ENCODE data around the gene DGKE.

Gene DGKE

GRCh38 chr17:56897646-56898424 is 63.9 kb downstream of the DGKE start:
- no peak overlapping the region for H3K4me3 ChIP-seq (ENCODE audit: low read depth, low read length)
- peaks cover 36 to 92% of the 10 kb centered on the region in 2 experiments for H3K36me3 ChIP-seq (ENCODE audit: control insufficient read depth in 2 of 2, insufficient read depth in 1 of 2, low read length in 2 of 2)
- TF ChIP-seq, protein P1, sequence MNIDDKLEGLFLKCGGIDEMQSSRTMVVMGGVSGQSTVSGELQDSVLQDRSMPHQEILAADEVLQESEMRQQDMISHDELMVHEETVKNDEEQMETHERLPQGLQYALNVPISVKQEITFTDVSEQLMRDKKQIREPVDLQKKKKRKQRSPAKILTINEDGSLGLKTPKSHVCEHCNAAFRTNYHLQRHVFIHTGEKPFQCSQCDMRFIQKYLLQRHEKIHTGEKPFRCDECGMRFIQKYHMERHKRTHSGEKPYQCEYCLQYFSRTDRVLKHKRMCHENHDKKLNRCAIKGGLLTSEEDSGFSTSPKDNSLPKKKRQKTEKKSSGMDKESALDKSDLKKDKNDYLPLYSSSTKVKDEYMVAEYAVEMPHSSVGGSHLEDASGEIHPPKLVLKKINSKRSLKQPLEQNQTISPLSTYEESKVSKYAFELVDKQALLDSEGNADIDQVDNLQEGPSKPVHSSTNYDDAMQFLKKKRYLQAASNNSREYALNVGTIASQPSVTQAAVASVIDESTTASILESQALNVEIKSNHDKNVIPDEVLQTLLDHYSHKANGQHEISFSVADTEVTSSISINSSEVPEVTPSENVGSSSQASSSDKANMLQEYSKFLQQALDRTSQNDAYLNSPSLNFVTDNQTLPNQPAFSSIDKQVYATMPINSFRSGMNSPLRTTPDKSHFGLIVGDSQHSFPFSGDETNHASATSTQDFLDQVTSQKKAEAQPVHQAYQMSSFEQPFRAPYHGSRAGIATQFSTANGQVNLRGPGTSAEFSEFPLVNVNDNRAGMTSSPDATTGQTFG (tag by site-specific recombination; IDR thresholded peaks at IDR 0.05; ENCODE audit: borderline replicate concordance) = no peak
- peak; percentile 99 for TF ChIP-seq ZNF211 (tag by site-specific recombination; IDR thresholded peaks at IDR 0.05; ENCODE audit: low read depth)
- TF ChIP-seq ZBTB11 (tag by site-specific recombination; conservative IDR thresholded peaks at IDR 0.05; ENCODE audit: low read depth) = no peak
- no peak for TF ChIP-seq ZNF660 (tag by site-specific recombination; IDR thresholded peaks at IDR 0.05)
- TF ChIP-seq, protein P2, sequence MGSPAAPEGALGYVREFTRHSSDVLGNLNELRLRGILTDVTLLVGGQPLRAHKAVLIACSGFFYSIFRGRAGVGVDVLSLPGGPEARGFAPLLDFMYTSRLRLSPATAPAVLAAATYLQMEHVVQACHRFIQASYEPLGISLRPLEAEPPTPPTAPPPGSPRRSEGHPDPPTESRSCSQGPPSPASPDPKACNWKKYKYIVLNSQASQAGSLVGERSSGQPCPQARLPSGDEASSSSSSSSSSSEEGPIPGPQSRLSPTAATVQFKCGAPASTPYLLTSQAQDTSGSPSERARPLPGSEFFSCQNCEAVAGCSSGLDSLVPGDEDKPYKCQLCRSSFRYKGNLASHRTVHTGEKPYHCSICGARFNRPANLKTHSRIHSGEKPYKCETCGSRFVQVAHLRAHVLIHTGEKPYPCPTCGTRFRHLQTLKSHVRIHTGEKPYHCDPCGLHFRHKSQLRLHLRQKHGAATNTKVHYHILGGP (tag by site-specific recombination; IDR thresholded peaks at IDR 0.05) = no peak
- POLR2A ChIA-PET = interaction anchor here (1.5 kb wide), 1 partner anchor 16 kb away, joined by 10 read pairs; the partner anchor contains the start of gene TRIM25
- H3K9me3 ChIP-seq (ENCODE audit: control insufficient read depth, insufficient read depth, low read depth, low read length) = no peaks in the 10 kb centered on the region
- CTCF ChIA-PET = no interaction called here
- H3K27ac ChIP-seq (ENCODE audit: extremely low read depth, low read depth, low read length) = no peak overlapping the region
- no peaks in the 10 kb centered on the region for H3K4me1 ChIP-seq (ENCODE audit: control insufficient read depth, insufficient read depth, low read length)

GRCh38 chr17:56898874-56899273 is 64.9 kb downstream of the DGKE start:
- Histone ChIP-seq H3K36me3 (ENCODE audit: control insufficient read depth in 2 of 2, insufficient read depth in 1 of 2, low read length in 2 of 2) (peaks cover 37 to 92% of the 10 kb centered on the region in 2 experiments), H3K27ac (ENCODE audit: extremely low read depth, low read depth, low read length) (no peak overlapping the region), H3K4me3 (ENCODE audit: low read depth, low read length) (no peak overlapping the region), H3K4me1 (ENCODE audit: control insufficient read depth, insufficient read depth, low read length) (no peaks in the 10 kb centered on the region), H3K9me3 (ENCODE audit: control insufficient read depth, insufficient read depth, low read depth, low read length) (no peaks in the 10 kb centered on the region)
- CTCF ChIA-PET = interaction anchor here (0.6 kb wide), 1 partner anchor 79 kb away, joined by 3 read pairs; no protein-coding TSS in a partner anchor
- TF ChIP-seq ZNF202 (tag by site-specific recombination; IDR thresholded peaks at IDR 0.05; ENCODE audit: borderline replicate concordance) (no peak), ZBTB11 (tag by site-specific recombination; conservative IDR thresholded peaks at IDR 0.05; ENCODE audit: low read depth) (no peak), ATF2 (tag by site-specific recombination; IDR thresholded peaks at IDR 0.05; ENCODE audit: low read depth) (no peak), ZNF580 (tag by site-specific recombination; IDR thresholded peaks at IDR 0.05) (no peak)
- POLR2A ChIA-PET = interaction anchor here (1.3 to 1.5 kb wide), 2 partner anchors 13 to 15 kb away, joined by 3 to 10 read pairs; partner anchors contain the start of gene TRIM25

Measured in HEK293 (cell line).